OCI-LY7 (cell line): ENCODE data around the gene XIRP2. TPM values are rescaled to one million over a fixed set of nuclear protein-coding genes. Genes with fewer than 3 reads are reported as not detected.

Experiments used
- BruUV-seq: library from RNA; stranded (reverse); fragments of 400-500 nt; replicated peaks from 2 replicates; lab custom pipeline; 2021; lab: Mats Ljungman, UMichigan
- CTCF ChIA-PET: fragments of 300-600 bp; sonication (Branson Sonifier 250); formaldehyde crosslinking; loops from one replicate; lab custom pipeline; 2022; ENCODE audit warnings: antibody characterized with exemption; ENCODE audit not compliant: unreplicated experiment; lab: Charles Lee
- POLR2A ChIA-PET: fragments of 300-600 bp; sonication (Branson Sonifier 250); formaldehyde crosslinking; loops from one replicate; lab custom pipeline; 2022; ENCODE audit warnings: antibody characterized with exemption; lab: Charles Lee
- DNase-seq: peaks from one replicate; pipeline ENCODE4 v3.0.0-alpha.2; 2015; ENCODE audit warnings: low spot score
- H2AFZ ChIP-seq: fragments of 200-600 bp; sonication (generic), shearing (Covaris generic); 2 replicates; pipeline ENCODE4 v1.6.1; 2014; ENCODE audit warnings: mild to moderate bottlenecking, antibody characterized with exemption, low read length, moderate library complexity
- H3K27ac ChIP-seq: fragments of 200-600 bp; sonication (generic); 2 replicates; pipeline ENCODE4 v1.5.1; 2014; ENCODE audit warnings: mixed run types, low read depth, mild to moderate bottlenecking, moderate library complexity, low read length, inconsistent platforms; ENCODE audit not compliant: poor library complexity, severe bottlenecking
- H3K36me3 ChIP-seq: fragments of 200-600 bp; sonication (generic); 2 replicates; pipeline ENCODE4 v1.6.1; 2014; ENCODE audit warnings: mild to moderate bottlenecking, antibody characterized with exemption, low read length, moderate library complexity, mixed read lengths; ENCODE audit not compliant: insufficient read depth
- H3K4me1 ChIP-seq: fragments of 200-600 bp; sonication (generic); 2 replicates; pipeline ENCODE4 v1.5.1; 2014; ENCODE audit warnings: mild to moderate bottlenecking, low read length; ENCODE audit not compliant: insufficient read depth, poor library complexity, severe bottlenecking
- H3K4me2 ChIP-seq: fragments of 200-600 bp; sonication (generic); 2 replicates; pipeline ENCODE4 v1.6.1; 2014; ENCODE audit warnings: mild to moderate bottlenecking, low read length
- H3K4me3 ChIP-seq: fragments of 200-600 bp; sonication (generic); 2 replicates; pipeline ENCODE4 v1.5.1; 2014; ENCODE audit warnings: mild to moderate bottlenecking, low read depth, low read length; ENCODE audit not compliant: poor library complexity, severe bottlenecking
- H3K79me2 ChIP-seq: fragments of 200-600 bp; sonication (generic); 2 replicates; pipeline ENCODE4 v1.6.1; 2016; ENCODE audit warnings: low read depth, mild to moderate bottlenecking, low read length, moderate library complexity, mixed read lengths; ENCODE audit not compliant: insufficient read depth
- H3K9me2 ChIP-seq: fragments of 200-600 bp; sonication (generic); 2 replicates; pipeline ENCODE4 v1.6.1; 2016; ENCODE audit warnings: mild to moderate bottlenecking, low read length, mixed read lengths; ENCODE audit not compliant: insufficient read depth
- H3K9me3 ChIP-seq: fragments of 200-600 bp; sonication (generic); 2 replicates; pipeline ENCODE4 v1.6.1; 2014; ENCODE audit warnings: mild to moderate bottlenecking, mixed run types, low read length, mixed read lengths
- H4K20me1 ChIP-seq: fragments of 200-600 bp; sonication (generic); 2 replicates; pipeline ENCODE4 v1.6.1; 2014; ENCODE audit warnings: mild to moderate bottlenecking, antibody characterized with exemption, low read length, moderate library complexity, mixed read lengths; ENCODE audit not compliant: insufficient read depth
- EZH2phosphoT487 ChIP-seq: fragments of 200-600 bp; sonication (generic); IDR thresholded peaks from 2 replicates; pipeline ENCODE4 v1.6.1; 2018; ENCODE audit warnings: low read depth, borderline replicate concordance, mild to moderate bottlenecking, mixed run types, antibody characterized with exemption, low read length, moderate library complexity, mixed read lengths
- intact Hi-C: fragments of 100-400 bp; cut with micrococcal nuclease; formaldehyde crosslinking; loops from one replicate; pipeline ENCODE4 v1.10.0; 2022; ENCODE audit not compliant: unreplicated experiment
- total RNA-seq, 2 experiments: library from RNA; depleted of rRNA in 1 of 2; stranded (reverse); fragments of >200 nt in 1 of 2; shearing (Covaris generic) in 1 of 2; gene quantifications; 2 replicates each; pipeline ENCODE4 v1.2.3, GENCODE V29; 2014 to 2022
- TF ChIP-seq, protein P1 (sequence below): fragments of 200-600 bp; sonication (generic); conservative IDR thresholded peaks from 2 replicates; pipeline ENCODE4 v1.5.1; 2014; ENCODE audit warnings: mild to moderate bottlenecking, antibody characterized with exemption, low read length, moderate library complexity, mixed read lengths

The XIRP2 gene
- total RNA-seq, 2 experiments from 2014 or later: not detected

DNA sequence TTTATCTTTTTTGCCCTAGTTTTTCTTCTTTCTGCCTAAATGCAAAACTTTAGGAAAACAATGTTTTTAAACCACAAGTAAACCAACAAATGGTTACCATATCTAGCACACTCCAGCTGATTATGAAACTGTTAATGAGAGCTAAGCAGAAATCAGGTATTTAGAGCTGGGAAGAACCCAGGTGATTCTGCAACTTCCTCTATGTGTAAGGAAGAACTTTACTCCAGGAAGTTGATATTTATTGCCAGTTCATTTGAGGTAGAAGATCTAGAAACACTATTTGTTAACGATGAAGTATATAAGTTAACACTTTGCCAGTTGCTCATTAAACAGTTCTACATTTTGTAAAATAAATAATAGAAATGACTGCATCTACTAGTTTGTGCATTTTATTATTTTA is 409.7 kb downstream of the XIRP2 start:
- Histone ChIP-seq H3K9me3 (no peaks in the 10 kb centered on the region), H3K4me3 (no peak overlapping the region), H3K79me2 (no peaks in the 10 kb centered on the region), H3K9me2 (no peaks in the 10 kb centered on the region; the same call in 1 of the 2 replicates), H3K4me2 (no peak overlapping the region), H3K27ac (no peak overlapping the region), H3K36me3 (no peaks in the 10 kb centered on the region), H4K20me1 (no peaks in the 10 kb centered on the region), H2AFZ (no peak overlapping the region), H3K4me1 (no peaks in the 10 kb centered on the region)
- ChIA-PET CTCF (no interaction called here), POLR2A (interaction anchor here (0.6 kb wide), 1 partner anchor 381 kb away, joined by 3 read pairs; no protein-coding TSS in a partner anchor)
- no peak for TF ChIP-seq EZH2phosphoT487
- TF ChIP-seq, protein P1, sequence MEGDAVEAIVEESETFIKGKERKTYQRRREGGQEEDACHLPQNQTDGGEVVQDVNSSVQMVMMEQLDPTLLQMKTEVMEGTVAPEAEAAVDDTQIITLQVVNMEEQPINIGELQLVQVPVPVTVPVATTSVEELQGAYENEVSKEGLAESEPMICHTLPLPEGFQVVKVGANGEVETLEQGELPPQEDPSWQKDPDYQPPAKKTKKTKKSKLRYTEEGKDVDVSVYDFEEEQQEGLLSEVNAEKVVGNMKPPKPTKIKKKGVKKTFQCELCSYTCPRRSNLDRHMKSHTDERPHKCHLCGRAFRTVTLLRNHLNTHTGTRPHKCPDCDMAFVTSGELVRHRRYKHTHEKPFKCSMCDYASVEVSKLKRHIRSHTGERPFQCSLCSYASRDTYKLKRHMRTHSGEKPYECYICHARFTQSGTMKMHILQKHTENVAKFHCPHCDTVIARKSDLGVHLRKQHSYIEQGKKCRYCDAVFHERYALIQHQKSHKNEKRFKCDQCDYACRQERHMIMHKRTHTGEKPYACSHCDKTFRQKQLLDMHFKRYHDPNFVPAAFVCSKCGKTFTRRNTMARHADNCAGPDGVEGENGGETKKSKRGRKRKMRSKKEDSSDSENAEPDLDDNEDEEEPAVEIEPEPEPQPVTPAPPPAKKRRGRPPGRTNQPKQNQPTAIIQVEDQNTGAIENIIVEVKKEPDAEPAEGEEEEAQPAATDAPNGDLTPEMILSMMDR: no peak
- DNase-seq: no peak
- intact Hi-C loops: no loop called here
- BruUV-seq: no TSS peak
